Stimulated activated CD4-positive, alpha-beta T cell treated with anti-CD3 and anti-CD28 coated beads, Interleukin-4, amount 100 ng/mL, for 4 hours (primary cell): ENCODE measurements around the gene SERPINB2.
"Not testable (repeated sequence)": the region's sequence is repeated elsewhere in the genome, so short reads cannot be mapped to it uniquely, and the experiment has no call there.

Experiments
- DNase-seq, 2 experiments: peaks; one replicate each; pipeline ENCODE4 v3.0.0-alpha.2; 2020

Gene SERPINB2

GRCh38 chr18:63889626-63890025 is 2.1 kb downstream of the SERPINB2 start:
- DNase-seq: no peak

GRCh38 chr18:63890237-63890949 is 2.9 kb downstream of the SERPINB2 start:
- no peak for DNase-seq

- DNase-seq: no peak
Measured at GRCh38 chr18:63890950-63891304, 3.4 kb downstream of the SERPINB2 start.

- no peak for DNase-seq
Measured at GRCh38 chr18:63892566-63892965, 5.1 kb downstream of the SERPINB2 start.

- no peak for DNase-seq
Measured at GRCh38 chr18:63894106-63894772, 6.7 kb downstream of the SERPINB2 start.

- DNase-seq: no peak
Measured at GRCh38 chr18:63895190-63895589, 7.7 kb downstream of the SERPINB2 start.

GRCh38 chr18:63897072-63897471 is 9.6 kb downstream of the SERPINB2 start:
- no peak for DNase-seq

GRCh38 chr18:63899206-63899605 is 11.7 kb downstream of the SERPINB2 start:
- no peak for DNase-seq

- DNase-seq: no peak
Measured at GRCh38 chr18:63903851-63904570, 16.5 kb downstream of the SERPINB2 start.

- DNase-seq: no peak
Measured at GRCh38 chr18:63904694-63905093, 17.2 kb downstream of the SERPINB2 start.

- DNase-seq: no peak
Measured at GRCh38 chr18:63905361-63905760, 17.9 kb downstream of the SERPINB2 start.

GRCh38 chr18:63906056-63906455 is 18.6 kb downstream of the SERPINB2 start:
- DNase-seq: no peak

- DNase-seq: no peak
Measured at GRCh38 chr18:63907664-63908063, 20.2 kb downstream of the SERPINB2 start, which contains the start of gene SERPINB10. Gene SERPINB10, plus strand, starts transcription at chr18:63907958. Its CDS starts 7,553 bp downstream, at chr18:63915511.

- no peak for DNase-seq
Measured at GRCh38 chr18:63908858-63909257, 21.4 kb downstream of the SERPINB2 start.

- DNase-seq: no peak
Measured at GRCh38 chr18:63909870-63910269, 22.4 kb downstream of the SERPINB2 start.

- no peak for DNase-seq
Measured at GRCh38 chr18:63917817-63918216, 30.3 kb downstream of the SERPINB2 start.

GRCh38 chr18:63922049-63922448 is 34.5 kb downstream of the SERPINB2 start:
- DNase-seq: no peak

GRCh38 chr18:63924551-63924950 is 37.0 kb downstream of the SERPINB2 start:
- DNase-seq: no peak

- DNase-seq: no peak
Measured at GRCh38 chr18:63928331-63928730, 40.8 kb downstream of the SERPINB2 start.

GRCh38 chr18:63929369-63929768 is 41.9 kb downstream of the SERPINB2 start:
- DNase-seq: not testable (repeated sequence)

- DNase-seq: no peak
Measured at GRCh38 chr18:63930773-63931354, 43.4 kb downstream of the SERPINB2 start.

GRCh38 chr18:63936156-63936931 is 48.8 kb downstream of the SERPINB2 start:
- DNase-seq: peak; percentile 31 to 53

GRCh38 chr18:63936932-63937393 is 49.5 kb downstream of the SERPINB2 start:
- DNase-seq: no peak
